Loucy (cell line): ENCODE data around the gene ATP8A1.

Experiments used
- EZH2phosphoT487 ChIP-seq: fragments of 200-600 bp; IDR thresholded peaks from 2 replicates; pipeline ENCODE4 v1.6.1; 2018; ENCODE audit warnings: antibody characterized with exemption, mild to moderate bottlenecking, moderate library complexity, borderline replicate concordance
- TF ChIP-seq, protein P1 (sequence below): fragments of 200-600 bp; sonication (generic); conservative IDR thresholded peaks from 2 replicates; pipeline ENCODE4 v1.5.1; 2014; ENCODE audit warnings: mild to moderate bottlenecking, antibody characterized with exemption, low read length

DNA sequence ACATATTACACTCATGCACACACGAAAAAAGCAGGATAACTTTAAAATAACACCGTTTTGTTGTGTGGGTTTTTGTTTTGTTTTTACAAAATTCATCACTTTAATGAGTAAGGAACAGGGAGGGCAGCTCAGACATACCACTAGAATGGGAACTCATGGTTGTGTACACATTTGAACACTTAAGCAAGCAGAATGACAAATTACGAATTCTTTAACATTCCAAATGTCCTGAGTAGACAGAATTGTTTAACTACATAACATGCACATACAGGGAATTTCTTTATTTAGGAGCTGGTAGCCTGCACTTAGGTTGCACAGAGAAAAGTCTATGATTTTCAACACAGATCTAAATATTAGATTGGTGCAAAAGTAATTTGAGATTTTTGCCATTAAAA lies 96.4 kb downstream of the ATP8A1 start:
- TF ChIP-seq, protein P1, sequence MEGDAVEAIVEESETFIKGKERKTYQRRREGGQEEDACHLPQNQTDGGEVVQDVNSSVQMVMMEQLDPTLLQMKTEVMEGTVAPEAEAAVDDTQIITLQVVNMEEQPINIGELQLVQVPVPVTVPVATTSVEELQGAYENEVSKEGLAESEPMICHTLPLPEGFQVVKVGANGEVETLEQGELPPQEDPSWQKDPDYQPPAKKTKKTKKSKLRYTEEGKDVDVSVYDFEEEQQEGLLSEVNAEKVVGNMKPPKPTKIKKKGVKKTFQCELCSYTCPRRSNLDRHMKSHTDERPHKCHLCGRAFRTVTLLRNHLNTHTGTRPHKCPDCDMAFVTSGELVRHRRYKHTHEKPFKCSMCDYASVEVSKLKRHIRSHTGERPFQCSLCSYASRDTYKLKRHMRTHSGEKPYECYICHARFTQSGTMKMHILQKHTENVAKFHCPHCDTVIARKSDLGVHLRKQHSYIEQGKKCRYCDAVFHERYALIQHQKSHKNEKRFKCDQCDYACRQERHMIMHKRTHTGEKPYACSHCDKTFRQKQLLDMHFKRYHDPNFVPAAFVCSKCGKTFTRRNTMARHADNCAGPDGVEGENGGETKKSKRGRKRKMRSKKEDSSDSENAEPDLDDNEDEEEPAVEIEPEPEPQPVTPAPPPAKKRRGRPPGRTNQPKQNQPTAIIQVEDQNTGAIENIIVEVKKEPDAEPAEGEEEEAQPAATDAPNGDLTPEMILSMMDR = no peak
- no peak for TF ChIP-seq EZH2phosphoT487
